ENCODE data around the gene SOX8.

SOX8 gene

DNA sequence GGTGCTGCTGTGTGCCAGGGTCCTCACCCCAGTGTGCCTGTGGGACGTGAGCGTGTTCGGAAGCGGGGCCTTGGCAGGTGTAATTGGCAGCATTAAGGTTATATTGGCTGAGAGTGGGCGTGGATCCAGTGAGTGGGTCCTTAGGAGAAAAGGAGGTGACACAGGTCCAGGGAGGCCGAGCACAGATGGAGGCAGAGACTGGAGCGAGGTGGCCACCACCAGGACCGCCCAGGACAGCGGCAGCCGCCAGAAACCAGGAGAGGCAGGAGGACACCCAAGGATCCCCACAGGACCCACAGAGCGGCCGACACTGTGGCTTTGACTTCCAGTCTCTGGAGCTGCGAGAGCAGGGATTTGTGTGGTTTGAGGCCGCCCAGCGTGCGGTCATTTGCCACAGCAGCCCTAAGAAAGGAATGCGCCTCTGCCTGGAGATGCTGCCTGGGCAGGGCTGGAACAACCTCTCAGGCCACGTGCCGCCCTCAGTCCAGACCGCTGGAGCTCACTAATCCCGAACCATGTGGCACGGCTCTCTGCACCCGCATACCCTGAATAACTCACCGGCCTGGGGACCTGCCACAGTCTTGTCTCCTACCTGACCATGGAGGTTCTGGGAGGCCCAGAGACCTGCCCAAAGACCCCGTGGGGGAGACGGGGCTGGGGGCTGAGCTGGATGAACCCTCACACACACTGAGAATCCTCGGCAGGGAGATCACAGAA lies 45.4 kb downstream of the SOX8 start:
- DNase-seq (ENCODE audit: low spot score), result no peak

- DNase-seq (ENCODE audit: low spot score), result no peak
Observed at GRCh38 chr16:1027501-1027815, 45.9 kb downstream of the SOX8 start.

GRCh38 chr16:1028056-1028455 lies 46.5 kb downstream of the SOX8 start:
- DNase-seq (ENCODE audit: low spot score), result no peak

- DNase-seq (ENCODE audit: low spot score), result no peak
Observed at GRCh38 chr16:1028524-1029258, 47.1 kb downstream of the SOX8 start.

DNA sequence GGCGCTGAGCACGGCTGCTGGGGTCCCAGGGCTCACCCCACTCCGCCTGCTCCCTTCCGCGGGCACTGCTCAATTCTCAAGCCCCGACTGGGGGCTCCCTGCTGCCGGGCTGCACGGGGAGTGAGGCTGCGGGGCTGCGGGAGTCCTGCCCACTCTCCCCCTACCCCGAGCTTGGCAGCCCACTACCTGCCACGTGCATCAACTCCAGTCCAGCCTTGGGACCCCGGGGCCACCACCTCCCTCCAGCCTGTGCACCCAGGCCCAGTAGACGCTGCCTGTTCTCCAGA lies 47.6 kb downstream of the SOX8 start:
- DNase-seq (ENCODE audit: low spot score), result no peak

DNA sequence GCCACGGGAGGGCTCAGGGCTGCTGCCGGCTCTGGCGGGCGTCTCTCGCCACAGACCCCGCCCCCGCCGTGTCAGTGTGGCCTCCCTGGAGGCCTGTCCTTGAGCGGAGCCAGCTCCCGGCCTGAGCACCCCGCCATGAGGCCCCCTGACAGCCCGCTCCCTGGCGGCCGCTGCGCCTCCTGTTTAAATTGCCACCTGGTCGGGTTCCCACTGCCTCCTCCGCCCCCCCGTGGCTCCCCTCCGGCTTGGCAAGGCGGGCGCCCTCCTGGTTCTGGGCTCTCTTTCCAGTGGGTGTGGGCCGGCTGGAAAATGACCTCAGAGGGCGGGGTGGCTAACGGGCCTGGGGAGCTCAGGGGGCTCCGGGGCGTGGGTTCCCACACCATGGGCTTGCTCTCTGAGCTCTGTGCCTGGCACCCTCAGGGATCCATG lies 48.9 kb downstream of the SOX8 start:
- DNase-seq (ENCODE audit: low spot score), result no peak

DNA sequence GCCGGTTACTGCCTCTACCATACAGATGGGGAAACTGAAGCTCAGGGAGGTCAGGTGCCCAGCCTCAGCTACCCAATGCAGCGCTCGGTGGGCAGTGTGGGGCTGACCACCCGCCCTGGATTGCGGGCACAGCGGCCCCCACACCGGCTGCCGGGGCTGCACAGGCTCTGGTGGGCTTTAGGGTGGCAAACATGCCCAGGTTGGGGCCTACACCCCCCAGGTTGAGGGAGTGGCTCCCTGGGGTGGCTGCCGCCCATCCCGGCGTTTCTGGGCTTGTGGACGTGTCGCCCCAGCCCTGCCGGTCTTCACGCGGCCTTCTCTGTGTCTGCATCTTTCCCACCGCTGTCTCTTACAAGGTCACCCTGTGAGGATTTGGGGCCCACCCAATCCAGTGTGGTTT lies 50.1 kb downstream of the SOX8 start:
- DNase-seq (ENCODE audit: low spot score), result no peak

DNA sequence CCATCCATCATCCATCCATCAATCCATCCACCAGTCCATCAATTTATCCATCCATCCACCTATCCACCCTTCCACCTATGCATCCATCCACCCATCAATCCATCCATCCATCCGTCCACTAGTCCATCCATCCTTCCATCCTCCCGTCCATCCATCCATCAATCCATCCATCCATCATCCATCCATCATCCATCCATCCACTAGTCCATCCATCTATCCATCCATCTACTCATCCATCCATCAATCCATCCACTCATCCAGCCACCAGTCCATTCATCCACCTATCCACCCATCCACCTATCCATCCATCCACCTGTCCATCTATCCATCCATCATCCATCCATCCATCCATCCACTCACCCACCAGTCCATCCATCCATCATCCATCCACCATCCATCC lies 51.0 kb downstream of the SOX8 start:
- DNase-seq (ENCODE audit: low spot score), result no peak

GRCh38 chr16:1033128-1033679 lies 51.6 kb downstream of the SOX8 start:
- DNase-seq (ENCODE audit: low spot score), result no peak

GRCh38 chr16:1034230-1035065 lies 52.9 kb downstream of the SOX8 start:
- DNase-seq (ENCODE audit: low spot score), result no peak

- DNase-seq (ENCODE audit: low spot score), result no peak
Observed at GRCh38 chr16:1035066-1035415, 53.5 kb downstream of the SOX8 start.

GRCh38 chr16:1036166-1036565 lies 54.6 kb downstream of the SOX8 start:
- no peak for DNase-seq (ENCODE audit: low spot score)

Data from AG08396 (cell line).